HepG2 (cell line): ENCODE measurements around the gene VPREB3. TPM values are rescaled to one million over a fixed set of nuclear protein-coding genes. Genes with fewer than 3 reads are reported as not detected.

Experiments used
- ARNT2 ChIP-seq: sonication (generic); formaldehyde crosslinking; IDR thresholded peaks from 2 replicates; pipeline ENCODE4 v1.8.0; 2022; ENCODE audit warnings: mild to moderate bottlenecking, low read depth, missing genetic modification reagents, moderate library complexity
- ERF ChIP-seq: IDR thresholded peaks from 2 replicates; pipeline ENCODE4 v1.6.1; 2018; ENCODE audit warnings: missing biosample characterization, missing genetic modification reagents
- FOXJ3 ChIP-seq: sonication (generic); formaldehyde crosslinking; IDR thresholded peaks from 2 replicates; pipeline ENCODE4 v1.4.0; 2020; ENCODE audit warnings: missing genetic modification reagents, mild to moderate bottlenecking, borderline replicate concordance
- GABPB1 ChIP-seq: IDR thresholded peaks from 2 replicates; pipeline ENCODE4 v1.6.1; 2016; ENCODE audit warnings: mild to moderate bottlenecking, missing genetic modification reagents, moderate library complexity, missing compliant biosample characterization
- GLI4 ChIP-seq: sonication (generic); formaldehyde crosslinking; IDR thresholded peaks from 2 replicates; pipeline ENCODE4 v1.5.1; 2020; ENCODE audit warnings: missing genetic modification reagents, mild to moderate bottlenecking, moderate library complexity, borderline replicate concordance
- MYNN ChIP-seq: sonication (generic); formaldehyde crosslinking; IDR thresholded peaks from 2 replicates; pipeline ENCODE4 v1.4.0; 2020; ENCODE audit warnings: mild to moderate bottlenecking, low read depth, missing genetic modification reagents
- MYPOP ChIP-seq: sonication (generic); formaldehyde crosslinking; IDR thresholded peaks from 2 replicates; pipeline ENCODE4 v1.8.1; 2023; ENCODE audit warnings: mild to moderate bottlenecking, moderate library complexity, missing genetic modification reagents
- PBX3 ChIP-seq: sonication (generic); formaldehyde crosslinking; IDR thresholded peaks from 2 replicates; pipeline ENCODE4 v1.8.1; 2023; ENCODE audit warnings: missing genetic modification reagents, inconsistent platforms, borderline replicate concordance
- PCBP1 ChIP-seq: fragments of 200-400 bp; formaldehyde crosslinking; IDR thresholded peaks from 2 replicates; pipeline ENCODE4 v1.6.1; 2017; ENCODE audit warnings: mild to moderate bottlenecking, low read depth, low read length, borderline replicate concordance
- PHF21A ChIP-seq: sonication (generic); formaldehyde crosslinking; IDR thresholded peaks from 2 replicates; pipeline ENCODE4 v1.5.0; 2020; ENCODE audit warnings: mild to moderate bottlenecking, missing genetic modification reagents
- SIN3B ChIP-seq: fragments of 150-350 bp; IDR thresholded peaks from 2 replicates; pipeline ENCODE4 v1.6.1; 2014; ENCODE audit warnings: low read length
- SKI ChIP-seq: fragments of 450-650 bp; IDR thresholded peaks from one replicate; pipeline ENCODE4 v1.6.1; 2018; ENCODE audit warnings: mild to moderate bottlenecking; ENCODE audit not compliant: partially characterized antibody
- SNAI1 ChIP-seq: sonication (generic); formaldehyde crosslinking; IDR thresholded peaks from 2 replicates; pipeline ENCODE4 v1.5.0; 2020; ENCODE audit warnings: mild to moderate bottlenecking, missing genetic modification reagents, borderline replicate concordance
- SYNCRIP ChIP-seq: fragments of 200-400 bp; formaldehyde crosslinking; IDR thresholded peaks from 2 replicates; pipeline ENCODE4 v1.6.1; 2018; ENCODE audit warnings: mild to moderate bottlenecking, low read depth, low read length; ENCODE audit not compliant: insufficient read depth
- TBX3 ChIP-seq: fragments of 450-650 bp; IDR thresholded peaks from 2 replicates; pipeline ENCODE4 v1.6.1; 2017; ENCODE audit warnings: antibody characterized with exemption, mild to moderate bottlenecking, inconsistent platforms, borderline replicate concordance
- TFE3 ChIP-seq: IDR thresholded peaks from 2 replicates; pipeline ENCODE4 v1.6.1; 2016
- ZEB1 ChIP-seq: IDR thresholded peaks from 2 replicates; pipeline ENCODE4 v1.6.1; 2012; ENCODE audit warnings: mild to moderate bottlenecking, low read depth, inconsistent platforms; ENCODE audit not compliant: insufficient replicate concordance
- ZNF274 ChIP-seq: sonication (generic); formaldehyde crosslinking; IDR thresholded peaks from 2 replicates; pipeline ENCODE4 v1.5.1; 2020; ENCODE audit warnings: mild to moderate bottlenecking, missing genetic modification reagents
- ZNF556 ChIP-seq: sonication (generic); formaldehyde crosslinking; IDR thresholded peaks from 2 replicates; pipeline ENCODE4 v1.4.0; 2020; ENCODE audit warnings: mild to moderate bottlenecking, missing genetic modification reagents, borderline replicate concordance
- ZNF746 ChIP-seq: sonication (generic); formaldehyde crosslinking; IDR thresholded peaks from 2 replicates; pipeline ENCODE4 v1.8.0; 2022; ENCODE audit warnings: mild to moderate bottlenecking, missing genetic modification reagents
- polyA plus RNA-seq, 8 experiments: library from polyadenylated mRNA; depleted of rRNA in 3 of 8; stranded (reverse) in 7 of 8; unstranded in 1 of 8; fragments of >200 nt; fragmentation: Illumina TruSeq in 4 of 8; extraction: Trizol in 4 of 8; gene quantifications; 2 replicates each; pipeline versions ENCODE4 v1.2.1 to v1.2.3, GENCODE V29; 2011 to 2016; ENCODE audit warnings: low read depth in 4 of 8, missing spikeins in 1 of 8, mixed read lengths in 1 of 8; ENCODE audit not compliant: insufficient read depth in 1 of 8
- total RNA-seq, 5 experiments: library from RNA; depleted of rRNA; stranded (reverse); fragments of >200 nt; fragmentation: Illumina TruSeq; extraction: Trizol; gene quantifications; 2 replicates each; pipeline ENCODE4 v1.2.3, GENCODE V29; 2016; ENCODE audit warnings: low read depth in 1 of 5

The VPREB3 gene
- total and polyA plus RNA-seq, 2 of the 13 experiments (the other 11 are each of a cell fraction or from before 2014, with no cell fraction given), result 0.22 TPM; not detected in 1

- peak; percentile 62 for TF ChIP-seq GABPB1
- TF ChIP-seq ZNF274 (CRISPR knock-in tag), result no peak; the same call in 1 of the 2 replicates
- TF ChIP-seq SKI, result peak; percentile 59
- 0 out of 2 replicates have a peak, but pooled peaks have one; percentile 12 for TF ChIP-seq MYNN (CRISPR knock-in tag)
- 0 out of 2 replicates have a peak, but pooled peaks have one; percentile 28 for TF ChIP-seq TBX3
- TF ChIP-seq PHF21A, result peak; percentile 85
- peak; percentile 57; the same call in 1 of the 2 replicates for TF ChIP-seq TFE3 (CRISPR knock-in tag)
- no peak for TF ChIP-seq SIN3B
- no peak for TF ChIP-seq SYNCRIP
- peak; percentile 91 for TF ChIP-seq MYPOP
- TF ChIP-seq ERF (CRISPR knock-in tag), result peak; percentile 77
- no peak for TF ChIP-seq ZNF746 (CRISPR knock-in tag)
- 0 out of 2 replicates have a peak, but pooled peaks have one; percentile 46 for TF ChIP-seq ZNF556 (CRISPR knock-in tag)
- no peak for TF ChIP-seq FOXJ3
- no peak for TF ChIP-seq GLI4
- TF ChIP-seq PBX3 (CRISPR knock-in tag), result no peak
- TF ChIP-seq SNAI1 (CRISPR knock-in tag), result no peak; the same call in 1 of the 2 replicates
- TF ChIP-seq ARNT2 (CRISPR knock-in tag), result peak; percentile 24; the same call in 1 of the 2 replicates
- TF ChIP-seq PCBP1, result peak; percentile 81; the same call in 1 of the 2 replicates
- peak; percentile 18 for TF ChIP-seq ZEB1
These were observed 13.7 kb upstream of the VPREB3 start, which contains the start of gene CHCHD10 (continued) for GRCh38 chr22:23767673-23768548.
